ENCODE results near the gene URB1.

Gene URB1

DNA sequence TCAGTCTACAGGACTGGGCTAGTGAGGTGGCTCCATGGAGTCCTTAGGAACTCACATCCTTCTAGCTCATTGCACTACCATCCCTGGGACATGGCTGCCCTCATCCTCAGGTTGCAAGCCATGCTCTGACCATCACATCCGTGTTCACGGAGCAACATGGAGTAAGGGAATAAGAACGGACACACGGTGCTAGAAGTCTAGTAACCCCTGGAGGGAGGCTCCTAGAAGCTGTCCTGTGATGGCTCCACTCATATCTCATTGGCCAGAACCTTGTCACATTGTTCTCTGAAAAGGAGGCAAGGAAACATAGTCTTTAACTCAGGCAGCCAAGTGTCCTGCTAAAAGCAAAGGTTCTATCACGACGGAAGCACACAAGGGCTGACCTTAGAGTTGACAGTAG is 90.3 kb downstream of the URB1 start:
- H3K27ac Mint-ChIP-seq, result no peak overlapping the region
- H3K4me3 Mint-ChIP-seq, result no peak overlapping the region
- TF ChIP-seq CTCF (IDR thresholded peaks at IDR 0.05; ENCODE audit: unreplicated experiment in 3 of 3), result no peak
- H3K4me1 Mint-ChIP-seq, result no peaks in the 10 kb centered on the region
- H3K9me3 Mint-ChIP-seq, result no peaks in the 10 kb centered on the region
- no peaks in the 10 kb centered on the region for H3K27me3 Mint-ChIP-seq (ENCODE audit: low read depth)
- H3K36me3 Mint-ChIP-seq (ENCODE audit: low read depth), result peaks cover 20% of the 10 kb centered on the region

DNA sequence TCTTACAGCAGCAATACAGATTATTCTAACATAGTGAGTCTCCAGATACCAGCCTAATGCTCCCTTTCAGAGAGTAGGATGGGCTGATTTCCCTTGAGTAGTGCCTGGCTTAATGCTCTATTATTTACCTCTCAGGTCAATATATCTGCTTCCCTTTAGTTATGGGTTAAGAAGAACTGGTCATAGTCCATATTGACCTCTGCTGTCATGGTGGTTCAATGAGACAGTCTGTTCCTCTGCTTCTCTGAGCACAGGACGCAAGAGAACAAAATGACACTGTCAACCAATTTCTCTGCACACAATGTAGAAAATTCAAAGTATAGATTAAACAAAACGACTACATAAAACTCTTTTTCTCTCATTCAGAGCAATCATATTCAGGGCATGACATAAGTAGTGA is 91.2 kb downstream of the URB1 start:
- H3K4me1 Mint-ChIP-seq, result no peaks in the 10 kb centered on the region
- no peaks in the 10 kb centered on the region for H3K9me3 Mint-ChIP-seq
- no peak overlapping the region for H3K4me3 Mint-ChIP-seq
- H3K27ac Mint-ChIP-seq, result no peak overlapping the region
- H3K36me3 Mint-ChIP-seq (ENCODE audit: low read depth), result peaks cover 16% of the 10 kb centered on the region
- H3K27me3 Mint-ChIP-seq (ENCODE audit: low read depth), result no peaks in the 10 kb centered on the region
- TF ChIP-seq CTCF (IDR thresholded peaks at IDR 0.05; ENCODE audit: unreplicated experiment in 3 of 3), result no peak

DNA sequence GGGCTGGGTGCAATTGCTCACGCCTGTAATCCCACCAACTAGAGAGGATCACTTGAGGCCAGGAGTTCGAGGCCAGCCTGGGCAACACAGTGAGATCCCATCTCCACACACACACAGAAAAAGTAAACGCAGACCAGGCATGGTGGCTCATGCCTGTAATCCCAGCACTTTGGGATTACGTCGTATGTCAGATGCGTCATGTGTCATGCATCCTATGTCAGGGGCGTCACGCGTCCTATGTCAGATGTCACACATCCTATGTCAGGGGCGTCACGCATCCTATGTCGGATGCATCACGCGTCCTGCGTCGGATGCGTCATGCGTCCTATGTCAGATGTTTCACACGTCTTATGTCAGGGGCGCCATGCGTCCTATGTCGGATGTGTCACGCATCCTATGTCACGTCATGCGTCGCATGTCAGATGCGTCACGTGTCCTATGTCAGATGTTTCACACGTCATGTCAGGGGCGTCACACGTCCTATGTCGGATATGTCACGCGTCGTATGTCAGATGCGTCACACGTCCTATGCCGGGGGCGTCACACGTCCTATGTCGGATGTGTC is 92.6 kb downstream of the URB1 start:
- Mint-ChIP-seq H3K36me3 (ENCODE audit: low read depth) (peaks cover 16% of the 10 kb centered on the region), H3K27me3 (ENCODE audit: low read depth) (no peaks in the 10 kb centered on the region), H3K9me3 (no peaks in the 10 kb centered on the region), H3K27ac (no peak overlapping the region), H3K4me1 (no peaks in the 10 kb centered on the region), H3K4me3 (no peak overlapping the region)
- TF ChIP-seq CTCF (IDR thresholded peaks at IDR 0.05; ENCODE audit: unreplicated experiment in 3 of 3), result no peak

DNA sequence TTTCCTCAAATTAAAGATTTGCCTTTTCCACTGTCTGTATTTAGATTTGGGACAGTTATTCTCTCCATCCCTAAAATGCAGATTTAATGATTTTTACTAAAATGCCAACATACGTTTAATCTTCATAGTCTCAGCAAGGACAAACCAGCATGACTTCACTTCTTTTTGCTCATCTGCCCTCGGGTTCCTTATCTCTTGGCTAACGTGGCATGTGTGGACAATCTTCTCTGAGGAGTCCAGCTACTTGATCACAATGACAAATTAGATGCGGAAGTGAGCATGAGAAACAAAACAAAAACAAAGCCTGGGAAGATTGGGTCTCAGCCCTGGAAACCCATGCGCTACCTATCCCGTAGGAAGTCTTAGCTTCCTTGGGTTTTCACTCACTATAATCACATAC is 93.1 kb downstream of the URB1 start:
- Mint-ChIP-seq H3K4me3 (no peak overlapping the region), H3K36me3 (ENCODE audit: low read depth) (peaks cover 16% of the 10 kb centered on the region), H3K27me3 (ENCODE audit: low read depth) (no peaks in the 10 kb centered on the region), H3K4me1 (no peaks in the 10 kb centered on the region), H3K27ac (no peak overlapping the region), H3K9me3 (no peaks in the 10 kb centered on the region)
- no peak for TF ChIP-seq CTCF (IDR thresholded peaks at IDR 0.05; ENCODE audit: unreplicated experiment in 3 of 3)

GRCh38 chr21:32298658-32299081 is 94.1 kb downstream of the URB1 start, which contains the start of gene MRAP:
MRAP (plus strand) TSS chr21:32298855; CDS start chr21:32298972, 117 bp downstream.
- Mint-ChIP-seq H3K27ac (no peak within 1 kb of the TSS), H3K4me3 (no peak within 1 kb of the TSS), H3K36me3 (ENCODE audit: low read depth) (peaks cover 16% of the 10 kb centered on the region), H3K4me1 (no peaks in the 10 kb centered on the region), H3K9me3 (no peaks in the 10 kb centered on the region), H3K27me3 (ENCODE audit: low read depth) (no peaks in the 10 kb centered on the region)
- TF ChIP-seq CTCF (IDR thresholded peaks at IDR 0.05; ENCODE audit: unreplicated experiment in 3 of 3), result no peak

GRCh38 chr21:32298148-32298559 is 94.7 kb downstream of the URB1 start:
- Mint-ChIP-seq H3K4me3 (no peak overlapping the region), H3K9me3 (no peaks in the 10 kb centered on the region), H3K27me3 (ENCODE audit: low read depth) (no peaks in the 10 kb centered on the region), H3K27ac (no peak overlapping the region), H3K4me1 (no peaks in the 10 kb centered on the region), H3K36me3 (ENCODE audit: low read depth) (peaks cover 16% of the 10 kb centered on the region)
- TF ChIP-seq CTCF (IDR thresholded peaks at IDR 0.05; ENCODE audit: unreplicated experiment in 3 of 3), result no peak
